NK-92 (cell line): ENCODE measurements around the gene CBFB.

Experiments
- DNase-seq: peaks from one replicate; lab custom pipeline; 2025; ENCODE audit not compliant: unreplicated experiment; lab: John Stamatoyannopoulos, UW

The CBFB gene

DNA sequence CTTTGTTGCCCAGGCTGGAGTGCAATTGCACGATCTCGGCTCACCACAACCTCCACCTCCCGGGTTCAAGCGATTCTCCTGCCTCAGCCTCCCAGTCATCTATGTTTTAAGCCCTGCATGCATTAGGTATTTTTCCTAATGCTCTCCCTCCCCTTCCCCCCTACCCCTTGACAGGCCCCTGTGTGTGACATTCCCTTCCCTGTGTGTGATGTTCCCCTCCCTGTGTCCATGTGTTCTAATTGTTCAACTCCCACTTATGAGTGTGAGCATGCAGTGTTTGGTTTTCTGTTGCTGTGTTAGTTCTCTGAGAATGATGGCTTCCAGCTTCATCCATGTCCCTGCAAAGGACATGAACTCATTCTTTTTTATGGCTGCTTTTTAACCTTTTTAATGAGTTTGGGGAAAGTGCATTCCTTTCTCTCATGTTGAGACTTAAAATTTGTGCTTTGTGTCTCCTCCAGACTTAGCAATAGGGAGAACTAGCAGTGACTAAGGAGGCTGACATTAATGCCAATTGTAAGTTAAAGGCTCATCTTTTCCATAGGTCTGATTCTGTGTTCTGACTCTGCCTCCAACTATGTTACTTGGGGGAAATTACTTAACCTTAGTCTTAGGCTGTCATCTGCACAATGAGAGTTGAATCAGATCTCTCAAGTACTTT, 63.1 kb downstream of the CBFB start:
- DNase-seq, result no peak

DNA sequence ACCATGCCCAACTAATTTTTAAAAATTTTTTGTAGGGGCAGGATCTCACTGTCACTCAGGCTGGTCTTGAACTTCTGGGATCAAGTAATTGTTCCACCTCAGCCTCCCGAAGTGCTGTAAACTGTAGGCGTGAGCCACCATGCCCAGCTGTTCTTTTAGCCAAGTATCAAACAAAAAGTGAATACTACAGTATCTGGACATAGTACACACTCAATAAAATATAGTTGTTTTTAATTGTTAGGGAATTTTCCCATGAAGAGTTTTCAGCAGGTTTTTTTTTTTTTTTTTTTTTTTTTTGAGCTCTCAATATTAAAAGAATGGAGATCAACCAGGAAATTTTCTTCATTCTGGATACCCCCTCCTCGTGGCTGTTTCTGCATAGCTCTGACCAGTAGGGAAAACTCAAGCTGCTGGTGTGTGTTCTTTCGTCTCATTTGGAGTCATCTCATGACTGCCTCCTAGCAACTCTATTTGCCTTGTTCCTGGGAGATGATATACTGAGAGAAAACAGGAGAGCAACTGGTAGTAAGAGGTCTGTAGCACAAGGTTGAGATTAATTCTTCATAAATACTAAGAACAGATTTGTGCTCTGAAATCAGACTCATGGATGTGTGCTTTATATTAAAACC, 64.3 kb downstream of the CBFB start:
- DNase-seq, result no peak

DNA sequence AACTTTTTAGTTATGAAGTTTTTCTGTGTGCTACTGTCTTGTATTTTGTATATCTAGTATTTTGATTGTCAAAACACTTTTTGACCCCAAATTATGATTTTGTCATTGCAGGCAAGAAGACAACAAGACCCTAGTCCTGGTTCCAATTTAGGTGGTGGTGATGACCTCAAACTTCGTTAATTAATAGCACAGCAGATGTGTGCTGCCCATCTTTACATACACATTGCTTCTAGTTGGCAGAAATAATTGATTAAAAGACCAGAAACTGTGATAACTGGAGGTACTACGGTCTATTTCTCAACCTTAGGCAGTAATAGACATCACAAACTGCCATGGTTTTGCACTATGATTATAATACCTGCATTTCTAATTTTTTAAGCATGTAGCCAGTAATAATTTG, 69.7 kb downstream of the CBFB start:
- DNase-seq, result no peak

DNA sequence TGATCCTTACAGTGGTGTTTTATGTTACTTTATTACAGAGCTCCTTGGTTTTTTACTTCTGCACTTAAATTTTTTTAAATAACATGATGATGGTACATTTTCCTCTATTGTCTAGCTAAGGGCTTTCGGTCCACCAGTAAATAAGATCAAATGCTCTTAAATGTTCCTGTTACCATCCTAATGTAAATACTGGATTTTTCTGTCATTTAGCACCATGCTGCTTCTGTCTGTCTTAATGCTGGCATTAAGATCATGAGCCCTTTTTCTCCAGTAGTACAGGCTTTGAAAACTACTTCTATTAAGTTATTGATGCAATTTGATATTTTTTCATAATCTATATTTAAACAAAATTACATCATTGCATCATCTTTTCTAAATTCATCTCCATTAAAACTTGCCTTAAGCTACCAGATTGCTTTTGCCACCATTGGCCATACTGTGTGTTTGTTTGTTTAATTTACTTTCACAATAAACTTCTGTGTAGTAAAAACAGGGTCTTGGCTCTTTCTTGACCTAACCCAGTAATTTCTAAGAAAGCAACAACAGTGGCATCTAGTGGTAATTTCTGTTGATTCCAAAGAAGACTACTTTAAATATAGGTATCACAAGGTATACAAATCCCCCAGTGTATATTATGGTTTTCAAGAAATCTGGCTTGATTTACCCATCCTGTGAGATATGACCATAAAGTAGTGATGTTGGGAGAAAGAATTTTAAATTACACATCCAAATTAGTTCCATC, 71.8 kb downstream of the CBFB start:
- no peak for DNase-seq

DNA sequence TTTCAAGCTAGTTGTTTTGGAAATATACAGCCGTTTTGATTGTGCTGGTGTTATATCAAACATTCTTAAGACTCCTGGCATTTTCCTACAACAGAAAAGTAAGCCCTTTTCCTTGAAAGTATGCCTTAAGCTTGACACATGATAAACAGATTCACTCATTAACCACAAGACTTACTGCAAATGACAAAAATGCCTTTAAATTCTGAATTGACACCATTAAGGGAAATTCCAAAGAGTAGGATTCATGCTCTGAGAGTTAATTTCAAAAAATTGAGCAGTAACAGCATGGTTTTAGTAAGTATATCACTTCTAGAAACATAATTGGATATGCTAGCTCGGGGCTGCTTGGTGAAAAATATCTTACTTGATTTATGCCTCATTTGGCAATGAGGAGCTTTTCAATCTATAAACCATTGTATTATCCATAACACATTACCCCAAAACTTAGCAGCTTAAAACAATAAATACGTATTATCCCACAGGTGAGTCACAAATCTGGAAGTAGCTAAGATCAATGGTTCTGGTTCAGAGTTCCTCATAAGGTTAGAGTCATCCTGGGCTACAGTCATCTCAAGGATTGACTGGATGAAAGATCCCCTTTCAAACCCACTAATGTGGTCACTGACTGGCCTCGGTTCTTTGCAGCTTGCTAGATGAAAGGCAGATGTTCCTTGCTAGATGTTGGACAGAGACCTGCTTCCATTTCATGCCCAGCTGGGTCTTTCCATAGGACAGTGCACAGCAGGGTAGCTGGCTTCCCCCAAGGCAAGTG, 72.5 kb downstream of the CBFB start:
- no peak for DNase-seq

DNA sequence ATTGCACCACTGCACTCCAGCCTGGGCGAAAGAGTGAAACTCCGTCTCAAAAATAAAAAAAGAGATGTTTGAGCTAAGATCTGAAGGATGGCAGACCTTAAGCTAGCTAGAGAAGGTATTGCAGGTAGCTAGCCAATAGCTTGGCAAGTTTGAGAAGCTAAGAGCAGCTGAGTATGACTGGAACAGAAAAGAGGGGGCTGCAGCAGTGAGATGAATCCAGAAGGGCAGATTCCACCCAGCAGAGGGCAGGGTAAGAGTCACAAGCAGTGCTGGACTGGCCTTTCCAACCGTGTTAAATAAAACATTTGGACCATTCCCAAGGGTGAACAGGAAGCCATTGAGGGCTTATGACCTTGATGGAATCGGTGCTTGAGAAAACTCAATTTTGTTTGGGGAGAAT, 75.1 kb downstream of the CBFB start:
- DNase-seq, result no peak

DNA sequence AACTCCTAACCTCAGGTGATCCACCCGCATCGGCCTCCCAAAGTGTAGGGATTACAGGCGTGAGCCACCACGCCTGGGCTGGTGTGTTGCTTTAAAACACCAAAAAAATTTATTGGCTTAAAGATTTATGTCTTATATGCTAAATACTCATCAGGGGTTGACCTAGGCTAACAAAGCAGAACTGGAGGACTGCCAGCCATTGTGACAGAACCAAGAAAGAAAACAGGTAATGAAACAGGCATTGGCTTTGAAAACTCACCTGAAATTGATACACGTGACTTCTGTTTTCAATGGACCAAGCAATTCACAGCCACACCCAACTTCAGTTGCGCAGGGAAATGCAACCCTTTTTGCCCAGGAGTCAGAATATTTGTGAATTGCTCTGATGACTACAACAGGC, 75.9 kb downstream of the CBFB start:
- no peak for DNase-seq

DNA sequence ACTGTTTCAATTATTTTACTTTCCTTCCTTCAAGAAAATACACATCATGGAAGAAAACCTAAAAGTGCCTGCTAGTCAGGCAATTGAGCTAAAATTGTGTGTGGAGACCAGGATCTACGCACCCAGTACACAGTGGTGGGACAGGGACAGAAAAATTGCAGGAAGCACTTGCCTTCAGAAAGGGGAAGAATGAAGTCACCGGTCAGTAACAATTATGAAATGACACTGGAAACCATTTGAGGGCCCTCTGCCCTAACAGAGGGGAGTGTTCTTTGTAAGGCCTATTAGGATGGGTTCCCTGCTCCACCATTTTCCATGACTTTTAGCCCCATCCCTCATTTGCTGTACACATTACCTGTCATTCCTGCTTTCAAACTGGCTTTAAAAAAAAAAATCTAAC, 76.3 kb downstream of the CBFB start:
- no peak for DNase-seq

DNA sequence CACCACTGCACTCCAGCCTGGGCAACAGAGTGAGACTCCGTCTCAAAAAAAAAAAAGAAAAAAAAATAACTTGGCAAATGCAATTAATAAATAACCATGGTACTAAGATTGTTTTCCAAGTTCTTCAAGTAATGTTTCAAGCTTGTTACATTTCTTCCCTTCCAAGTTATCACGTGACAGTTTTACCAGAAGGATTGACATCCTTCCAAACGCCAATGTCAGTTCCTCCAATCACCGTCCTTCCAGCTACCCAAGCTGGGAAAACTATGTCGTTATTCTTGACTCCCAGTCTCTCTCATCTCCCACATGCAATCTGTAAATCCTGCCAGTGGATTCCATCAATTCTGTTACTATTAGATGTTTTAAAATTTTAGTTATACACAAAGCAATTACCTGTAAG, 76.9 kb downstream of the CBFB start:
- DNase-seq, result no peak

DNA sequence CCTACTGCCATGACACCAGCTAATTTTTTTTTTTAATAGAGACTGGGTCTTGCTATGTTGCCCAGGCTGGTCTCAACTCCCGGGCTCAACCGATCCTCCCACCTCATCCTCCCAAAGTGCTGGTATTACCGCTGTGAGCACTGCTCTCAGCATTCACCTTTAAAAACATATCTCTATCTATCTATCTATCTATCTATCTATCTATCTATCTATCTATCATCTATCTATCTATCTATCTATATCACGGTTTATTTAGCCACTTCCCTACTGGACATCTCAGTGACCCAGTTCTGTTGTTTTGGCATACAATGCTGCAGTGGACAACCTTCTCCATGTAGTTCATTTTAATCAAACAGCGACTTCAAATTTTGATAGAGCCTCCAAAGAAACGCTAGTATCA, 79.5 kb downstream of the CBFB start:
- no peak for DNase-seq

DNA sequence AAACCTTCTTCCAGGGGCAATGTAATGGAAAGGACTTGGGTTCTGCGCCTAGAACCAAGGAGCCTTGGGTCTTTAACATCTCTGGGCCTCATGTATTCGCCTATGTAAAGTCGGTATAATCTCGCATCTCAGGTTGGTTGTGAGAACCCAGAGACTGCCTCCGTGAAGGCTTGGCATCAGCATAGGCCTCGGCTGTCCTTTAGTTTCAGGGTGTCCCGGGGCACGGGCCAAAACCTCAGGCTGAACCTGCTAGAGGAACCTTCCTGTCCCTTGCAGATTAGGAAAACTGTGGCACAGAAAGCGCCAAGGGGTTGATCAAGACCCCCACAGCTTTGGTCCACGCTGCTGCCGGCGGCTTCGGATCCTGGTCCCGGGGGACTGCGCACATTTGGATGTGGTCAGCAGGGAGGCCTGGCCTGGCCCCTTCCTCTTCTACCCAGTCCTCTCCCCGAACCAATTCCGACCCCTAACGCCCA, 80.0 kb downstream of the CBFB start:
- no peak for DNase-seq

DNA sequence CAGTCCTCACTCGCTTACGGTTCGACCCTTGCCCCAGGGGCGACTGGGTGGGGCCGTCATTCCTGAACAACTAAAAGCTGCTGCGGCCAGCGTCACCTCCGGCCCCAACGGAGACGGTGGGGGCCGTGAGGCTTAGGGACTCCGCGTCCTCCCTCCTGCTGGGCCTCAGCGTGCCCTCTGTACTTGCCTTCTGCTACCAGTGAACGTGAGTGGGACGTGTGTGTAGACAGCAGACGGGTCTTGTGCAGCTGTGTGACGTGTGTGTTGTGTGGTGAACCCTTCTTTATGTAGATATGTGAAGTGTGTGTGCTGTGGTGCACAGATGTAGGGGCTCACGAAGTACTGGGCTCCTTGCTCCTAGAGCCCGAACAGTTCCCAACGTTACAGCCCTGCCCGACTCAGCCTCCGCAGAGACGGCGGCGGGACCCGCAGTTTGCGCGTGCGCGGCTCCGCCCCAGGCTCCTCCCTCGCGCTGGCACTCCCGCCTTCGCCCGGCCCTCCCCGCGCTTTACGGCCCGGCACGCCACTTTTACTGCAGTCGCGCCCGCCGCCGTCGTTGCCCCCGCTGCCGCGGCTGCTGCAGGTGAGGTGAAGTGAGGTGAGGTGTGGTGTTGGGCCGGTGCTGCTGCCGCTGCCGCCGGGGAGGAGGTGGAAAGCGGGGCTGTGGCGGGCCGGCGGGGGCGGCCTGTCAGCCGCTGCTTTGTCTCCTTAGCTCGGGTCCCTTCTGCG, 80.6 kb downstream of the CBFB start, which contains the start of gene PHAF1:
Gene PHAF1, plus strand, starts transcription at position 535 of the 729 bp plus-strand sequence. CDS start 235 bp downstream, outside the sequence.
- DNase-seq, result peak; percentile 45

DNA sequence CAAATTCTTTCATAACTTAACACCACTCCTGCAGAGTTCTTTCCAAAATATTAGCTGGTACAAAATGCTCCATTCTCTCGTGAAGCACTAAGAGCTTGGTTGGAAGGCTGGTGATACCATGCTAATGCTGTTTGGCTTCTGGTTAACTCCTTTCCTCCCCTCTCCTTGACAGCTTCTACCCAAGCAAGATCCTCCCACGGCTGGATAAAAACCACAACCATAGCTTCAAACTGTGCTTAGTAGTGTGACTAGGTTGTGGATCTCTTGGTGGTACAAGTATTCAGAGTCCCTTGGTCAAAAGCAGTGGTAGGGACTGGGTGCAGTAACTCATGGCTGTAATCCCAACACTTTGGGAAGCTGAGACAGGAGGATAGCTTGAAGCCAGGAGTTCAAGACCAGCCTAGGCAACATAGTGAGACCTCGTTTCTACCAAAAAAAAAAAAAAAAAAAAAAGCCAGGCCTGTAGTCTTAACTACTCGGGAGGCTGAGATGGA, 83.0 kb downstream of the CBFB start:
- no peak for DNase-seq

DNA sequence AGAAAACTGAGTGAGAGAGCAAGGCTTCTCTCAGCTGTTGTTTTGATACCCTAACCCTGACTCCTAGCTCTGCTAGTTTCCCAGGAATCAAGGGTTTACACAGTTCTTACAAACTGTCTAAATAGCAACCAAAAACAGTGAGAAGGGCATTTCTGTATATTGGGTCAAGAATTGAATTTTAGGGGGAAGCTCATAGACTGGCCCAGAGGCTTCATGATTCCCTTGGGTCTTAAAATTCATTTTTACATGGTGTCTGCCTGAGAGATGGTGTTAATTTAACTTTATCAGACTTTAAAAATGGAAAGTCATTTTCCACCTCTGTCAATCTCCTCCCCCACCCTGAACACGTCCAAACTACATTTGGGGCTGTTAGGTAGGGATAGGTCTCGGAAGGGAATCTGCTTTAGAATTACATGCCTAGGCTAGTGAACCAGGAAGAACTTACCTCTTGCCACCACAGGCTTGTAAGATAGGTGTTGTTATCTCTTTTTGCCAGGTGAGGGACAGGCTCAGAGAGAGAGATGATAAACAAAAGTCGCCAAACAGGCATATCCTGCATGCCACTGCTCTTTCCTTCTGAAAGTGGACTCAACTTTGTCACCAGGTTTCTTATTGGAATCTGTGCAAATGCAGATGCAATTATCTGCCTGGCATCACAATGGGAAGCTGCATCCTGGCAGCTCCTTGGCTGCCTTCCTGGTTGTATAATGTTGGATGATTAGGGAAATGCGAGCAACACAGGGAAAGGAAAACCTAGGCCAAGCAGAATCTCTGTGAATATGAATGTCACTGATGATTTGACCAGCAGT, 83.8 kb downstream of the CBFB start:
- no peak for DNase-seq

DNA sequence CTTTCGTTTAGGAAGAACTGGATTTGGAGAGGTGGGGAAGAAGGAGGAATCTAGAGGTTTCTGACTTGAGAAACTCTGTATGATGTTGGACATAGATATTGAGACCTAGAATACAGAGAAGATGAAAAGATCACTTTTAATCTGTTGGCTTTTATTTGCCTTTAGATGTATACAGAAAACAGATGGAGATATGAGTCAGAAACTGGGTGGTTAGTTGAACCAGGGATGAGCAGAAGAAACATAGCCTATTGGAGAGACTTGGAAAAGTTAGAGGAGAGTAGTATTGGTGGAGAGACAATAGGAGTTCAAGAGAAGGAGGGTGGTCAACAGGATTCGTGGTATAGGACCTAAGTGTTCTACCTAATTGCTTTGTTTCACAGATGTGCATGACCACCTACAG, 85.8 kb downstream of the CBFB start:
- DNase-seq, result no peak

DNA sequence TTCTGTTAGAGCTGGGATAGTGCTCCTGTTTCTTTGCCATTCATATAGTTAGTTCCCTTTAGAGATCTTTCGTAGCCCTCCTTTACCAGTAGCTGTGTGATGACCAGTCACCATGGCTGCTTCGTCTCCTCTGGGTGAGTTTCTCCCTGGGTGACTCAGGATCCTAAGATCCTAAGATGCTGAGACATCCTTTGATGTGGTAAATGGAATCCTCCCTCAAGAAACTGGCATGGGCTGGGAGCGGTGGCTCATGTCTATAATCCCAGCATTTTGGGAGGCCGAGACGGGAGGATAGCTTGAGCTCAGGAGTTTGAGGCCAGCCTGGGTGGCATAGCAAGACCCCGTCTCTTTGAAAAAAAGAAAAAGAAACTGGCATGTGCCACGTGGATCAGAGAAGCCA, 86.7 kb downstream of the CBFB start:
- DNase-seq, result no peak

DNA sequence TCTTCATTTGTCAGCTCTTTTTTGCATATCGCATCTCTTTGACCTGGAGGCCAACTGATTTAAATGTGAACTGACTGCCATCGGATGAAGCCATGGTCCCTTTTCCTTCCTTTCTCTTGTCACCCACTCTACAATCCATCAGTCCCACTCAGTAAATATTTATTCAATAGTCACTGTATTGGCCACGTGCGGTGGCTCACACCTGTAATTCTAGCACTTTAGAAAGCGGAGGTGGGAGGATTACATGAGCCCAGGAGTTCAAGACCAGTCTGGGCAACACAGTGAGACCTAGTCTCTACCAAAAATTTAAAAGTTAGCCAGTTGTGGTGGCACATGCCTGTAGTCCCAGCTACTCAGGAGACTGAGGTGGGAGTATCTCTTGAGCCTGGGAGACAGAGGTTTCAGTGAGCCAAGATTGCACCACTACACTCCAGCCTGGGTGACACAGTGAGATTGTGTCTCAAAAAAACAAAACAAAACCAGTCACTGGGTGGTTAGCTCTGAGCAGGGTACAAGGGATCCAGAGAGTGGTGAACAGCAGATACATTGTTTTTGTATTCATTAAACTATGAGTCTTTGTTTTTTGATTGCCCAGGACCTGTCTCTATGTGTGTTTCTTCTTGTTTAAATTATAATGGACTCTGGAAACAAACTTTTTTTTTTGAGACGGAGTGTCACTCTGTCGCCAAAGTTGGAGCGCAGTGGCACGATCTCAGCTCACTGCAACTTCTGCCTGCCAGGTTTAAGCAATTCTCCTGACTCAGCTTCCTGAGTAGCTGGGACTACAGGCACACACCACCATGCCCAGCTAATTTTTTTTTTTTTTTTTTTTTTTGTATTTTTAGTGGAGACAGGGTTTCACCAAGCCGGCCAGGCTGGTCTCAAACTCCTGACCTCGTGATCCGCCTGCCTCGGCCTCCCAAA, 87.7 kb downstream of the CBFB start:
- DNase-seq, result no peak

DNA sequence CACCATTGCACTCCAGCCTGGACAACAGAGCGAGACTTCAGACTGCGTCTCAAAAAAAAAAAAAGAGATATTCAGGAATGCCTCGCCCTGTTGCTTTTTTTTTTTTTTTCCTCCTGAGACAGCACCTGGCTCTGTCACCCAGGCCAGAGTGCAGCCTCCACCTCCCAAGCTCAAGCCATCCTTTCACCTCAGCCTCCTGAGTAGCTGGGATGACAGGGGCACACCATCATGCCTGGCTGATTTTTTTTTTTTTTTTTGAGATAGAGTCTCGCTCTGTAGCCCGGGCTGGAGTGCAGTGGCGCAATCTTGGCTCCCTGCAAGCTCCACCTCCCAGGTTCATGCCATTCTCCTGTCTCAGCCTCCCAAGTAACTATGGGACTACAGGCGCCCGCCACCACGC, 88.8 kb downstream of the CBFB start:
- no peak for DNase-seq

DNA sequence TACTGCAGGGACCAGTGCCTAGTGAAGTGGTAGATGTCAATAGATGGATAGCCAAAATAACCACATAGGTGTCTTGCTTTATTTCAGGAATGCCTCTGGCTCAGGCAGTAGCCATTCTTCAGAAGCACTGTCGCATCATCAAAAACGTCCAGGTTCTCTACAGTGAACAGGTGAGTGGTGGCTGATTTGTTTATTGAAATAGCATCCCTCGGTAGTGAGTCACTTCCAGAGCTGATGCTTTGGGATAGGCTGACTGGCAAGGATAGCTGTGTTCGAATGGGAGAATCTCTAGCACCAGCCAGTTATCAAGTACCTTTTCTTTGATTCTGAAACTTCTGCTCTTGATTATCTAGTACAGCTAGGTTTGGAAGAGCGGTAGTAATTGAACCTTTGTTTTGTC, 91.1 kb downstream of the CBFB start:
- DNase-seq, result no peak
